Uterus (tissue), 2 donors: ENCODE measurements around the gene CKAP2L.

Experiments used
- POLR2A ChIP-seq, 2 donors: fragments of 450-650 bp; IDR thresholded peaks; one replicate each; pipeline ENCODE4 v1.6.1; 2016; ENCODE audit warnings: antibody characterized with exemption in 2 of 2, mild to moderate bottlenecking in 1 of 2, moderate library complexity in 1 of 2
- TF ChIP-seq, protein P1 (sequence below), 4 experiments: fragments of 200-600 bp in 2 of 4; fragments of 450-650 bp in 2 of 4; sonication (generic) in 2 of 4; IDR thresholded peaks; one replicate each; pipeline ENCODE4 v1.5.1; 2016 to 2019; ENCODE audit warnings: antibody characterized with exemption in 4 of 4, mild to moderate bottlenecking in 2 of 4, moderate library complexity in 1 of 4

DNA sequence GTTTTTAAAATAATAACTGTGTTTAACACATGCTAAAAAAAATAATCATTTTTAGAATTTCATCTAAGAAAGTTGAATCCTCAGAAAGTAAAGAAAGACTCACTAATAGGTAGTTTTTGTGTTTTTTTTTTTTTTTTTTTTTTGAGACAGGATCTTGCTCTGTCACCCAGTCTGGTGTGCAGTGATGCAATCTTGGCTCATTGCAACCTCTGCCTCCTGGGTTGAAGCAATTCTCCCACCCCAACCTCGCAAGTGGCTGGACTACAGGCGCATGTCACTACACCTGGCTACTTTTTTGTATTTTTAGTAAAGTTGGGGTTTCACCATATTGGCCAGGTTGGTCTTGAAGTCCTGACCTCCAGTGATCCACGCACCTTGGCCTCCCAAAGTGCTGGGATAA is 7.1 kb downstream of the CKAP2L start:
- no peak for TF ChIP-seq POLR2A (IDR thresholded peaks at IDR 0.05)
- TF ChIP-seq, protein P1, sequence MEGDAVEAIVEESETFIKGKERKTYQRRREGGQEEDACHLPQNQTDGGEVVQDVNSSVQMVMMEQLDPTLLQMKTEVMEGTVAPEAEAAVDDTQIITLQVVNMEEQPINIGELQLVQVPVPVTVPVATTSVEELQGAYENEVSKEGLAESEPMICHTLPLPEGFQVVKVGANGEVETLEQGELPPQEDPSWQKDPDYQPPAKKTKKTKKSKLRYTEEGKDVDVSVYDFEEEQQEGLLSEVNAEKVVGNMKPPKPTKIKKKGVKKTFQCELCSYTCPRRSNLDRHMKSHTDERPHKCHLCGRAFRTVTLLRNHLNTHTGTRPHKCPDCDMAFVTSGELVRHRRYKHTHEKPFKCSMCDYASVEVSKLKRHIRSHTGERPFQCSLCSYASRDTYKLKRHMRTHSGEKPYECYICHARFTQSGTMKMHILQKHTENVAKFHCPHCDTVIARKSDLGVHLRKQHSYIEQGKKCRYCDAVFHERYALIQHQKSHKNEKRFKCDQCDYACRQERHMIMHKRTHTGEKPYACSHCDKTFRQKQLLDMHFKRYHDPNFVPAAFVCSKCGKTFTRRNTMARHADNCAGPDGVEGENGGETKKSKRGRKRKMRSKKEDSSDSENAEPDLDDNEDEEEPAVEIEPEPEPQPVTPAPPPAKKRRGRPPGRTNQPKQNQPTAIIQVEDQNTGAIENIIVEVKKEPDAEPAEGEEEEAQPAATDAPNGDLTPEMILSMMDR (IDR thresholded peaks at IDR 0.05) = no peak
